HepG2 (cell line): ENCODE measurements around the gene PCAT6. TPM values are rescaled to one million over a fixed set of nuclear protein-coding genes. Genes with fewer than 3 reads are reported as not detected.

Experiments
- AGO2 ChIP-seq: fragments of 200-400 bp; formaldehyde crosslinking; optimal IDR thresholded peaks from 2 replicates; pipeline ENCODE3; 2017; ENCODE audit warnings: mild to moderate bottlenecking, low read depth, low read length, moderate library complexity
- AKNA ChIP-seq: sonication (generic); formaldehyde crosslinking; IDR thresholded peaks from 2 replicates; pipeline ENCODE4 v1.4.0; 2020; ENCODE audit warnings: missing genetic modification reagents, borderline replicate concordance
- ATM ChIP-seq: fragments of 450-650 bp; IDR thresholded peaks from 2 replicates; pipeline ENCODE4 v1.7.1; 2017; ENCODE audit warnings: mild to moderate bottlenecking, borderline replicate concordance
- BCL3 ChIP-seq: sonication (generic); formaldehyde crosslinking; IDR thresholded peaks from 2 replicates; pipeline ENCODE4 v1.5.1; 2020; ENCODE audit warnings: mild to moderate bottlenecking, missing genetic modification reagents, moderate library complexity
- FOXP4 ChIP-seq: sonication (generic); formaldehyde crosslinking; IDR thresholded peaks from 2 replicates; pipeline ENCODE4 v1.4.0; 2020; ENCODE audit warnings: missing genetic modification reagents
- GABPB1 ChIP-seq: IDR thresholded peaks from 2 replicates; pipeline ENCODE4 v1.6.1; 2016; ENCODE audit warnings: mild to moderate bottlenecking, missing genetic modification reagents, moderate library complexity, missing compliant biosample characterization
- HDAC2 ChIP-seq: sonication (generic); formaldehyde crosslinking; IDR thresholded peaks from 2 replicates; pipeline ENCODE4 v1.4.0; 2020; ENCODE audit warnings: missing genetic modification reagents
- HNRNPL ChIP-seq: fragments of 200-400 bp; formaldehyde crosslinking; IDR thresholded peaks from 2 replicates; pipeline ENCODE4 v1.6.1; 2017; ENCODE audit warnings: mild to moderate bottlenecking, low read depth, low read length
- KDM6A ChIP-seq: IDR thresholded peaks from 2 replicates; pipeline ENCODE4 v1.6.1; 2016; ENCODE audit warnings: low read depth
- KLF6 ChIP-seq: IDR thresholded peaks from 2 replicates; pipeline ENCODE4 v1.8.0; 2016; ENCODE audit warnings: missing biosample characterization, missing genetic modification reagents
- MAFG ChIP-seq: sonication (generic); formaldehyde crosslinking; IDR thresholded peaks from 2 replicates; pipeline ENCODE4 v1.5.1; 2020; ENCODE audit warnings: mild to moderate bottlenecking, missing genetic modification reagents
- MXD3 ChIP-seq: IDR thresholded peaks from 2 replicates; pipeline ENCODE4 v1.6.1; 2016; ENCODE audit warnings: mild to moderate bottlenecking, missing biosample characterization, missing genetic modification reagents
- PAWR ChIP-seq: sonication (generic); formaldehyde crosslinking; IDR thresholded peaks from 2 replicates; pipeline ENCODE4 v1.4.0; 2020; ENCODE audit warnings: missing genetic modification reagents, mild to moderate bottlenecking, borderline replicate concordance
- PHB2 ChIP-seq: fragments of 450-650 bp; IDR thresholded peaks from 2 replicates; pipeline ENCODE4 v1.6.1; 2018; ENCODE audit not compliant: partially characterized antibody
- SMC3 ChIP-seq: IDR thresholded peaks from 2 replicates; pipeline ENCODE4 v1.6.1; 2011; ENCODE audit warnings: low read length, improper control_type of control experiment
- SNRNP70 ChIP-seq: fragments of 200-400 bp; formaldehyde crosslinking; IDR thresholded peaks from 2 replicates; pipeline ENCODE4 v1.6.1; 2017; ENCODE audit warnings: mild to moderate bottlenecking, low read depth, low read length, moderate library complexity
- STAG1 ChIP-seq: sonication (generic); formaldehyde crosslinking; IDR thresholded peaks from 2 replicates; pipeline ENCODE4 v1.4.0; 2020; ENCODE audit warnings: missing genetic modification reagents
- ZNF552 ChIP-seq: sonication (generic); formaldehyde crosslinking; IDR thresholded peaks from 2 replicates; pipeline ENCODE4 v1.9.0; 2022; ENCODE audit warnings: missing genetic modification reagents, mild to moderate bottlenecking, borderline replicate concordance
- ZNF580 ChIP-seq: IDR thresholded peaks from 2 replicates; pipeline ENCODE4 v1.6.1; 2016; ENCODE audit warnings: low read depth, borderline replicate concordance
- polyA plus RNA-seq, 8 experiments: library from polyadenylated mRNA; depleted of rRNA in 3 of 8; stranded (reverse) in 7 of 8; unstranded in 1 of 8; fragments of >200 nt; fragmentation: Illumina TruSeq in 4 of 8; extraction: Trizol in 4 of 8; gene quantifications; 2 replicates each; pipeline versions ENCODE4 v1.2.1 to v1.2.3, GENCODE V29; 2011 to 2016; ENCODE audit warnings: low read depth in 4 of 8, missing spikeins in 1 of 8, mixed read lengths in 1 of 8; ENCODE audit not compliant: insufficient read depth in 1 of 8
- total RNA-seq, 5 experiments: library from RNA; depleted of rRNA; stranded (reverse); fragments of >200 nt; fragmentation: Illumina TruSeq; extraction: Trizol; gene quantifications; 2 replicates each; pipeline ENCODE4 v1.2.3, GENCODE V29; 2016; ENCODE audit warnings: low read depth in 1 of 5

Gene PCAT6
- total and polyA plus RNA-seq, 2 of the 13 experiments (the other 11 are each of a cell fraction or from before 2014, with no cell fraction given) = 0.60 to 4.4 TPM

GRCh38 chr1:202810615-202811295 lies at the start of gene PCAT6 (continued):
- TF ChIP-seq MXD3 (CRISPR knock-in tag) = no peak; the same call in 1 of the 2 replicates
- peak; percentile 85 for TF ChIP-seq FOXP4 (CRISPR knock-in tag)
- TF ChIP-seq AGO2 = no peak
- TF ChIP-seq GABPB1 (CRISPR knock-in tag) = peak; percentile 80
- no peak for TF ChIP-seq SNRNP70
- TF ChIP-seq AKNA (CRISPR knock-in tag) = no peak
- no peak for TF ChIP-seq ATM
- no peak for TF ChIP-seq PAWR (CRISPR knock-in tag)
- TF ChIP-seq HDAC2 (CRISPR knock-in tag) = peak; percentile 69
- no peak for TF ChIP-seq MAFG (CRISPR knock-in tag)
- 0 out of 2 replicates have a peak, but pooled peaks have one; percentile 66 for TF ChIP-seq BCL3
- peak; percentile 52; the same call in 1 of the 2 replicates for TF ChIP-seq ZNF580 (CRISPR knock-in tag)
- no peak for TF ChIP-seq STAG1
- no peak for TF ChIP-seq KDM6A
- TF ChIP-seq KLF6 (CRISPR knock-in tag) = peak; percentile 86
- no peak for TF ChIP-seq PHB2
- TF ChIP-seq HNRNPL = no peak
- no peak for TF ChIP-seq SMC3
- no peak for TF ChIP-seq ZNF552
